Skeletal muscle satellite cell (primary cell): ENCODE data around the gene KAT7.
"Not testable (repeated sequence)": the region's sequence is repeated elsewhere in the genome, so short reads cannot be mapped to it uniquely, and the experiment has no call there.

ENCODE experiments used
- H3K27me3 ChIP-seq: 2 replicates; pipeline ENCODE4 v1.7.0; 2013; ENCODE audit warnings: low read length; ENCODE audit not compliant: control insufficient read depth, insufficient read depth
- H3K36me3 ChIP-seq: 2 replicates; pipeline ENCODE4 v1.7.0; 2013; ENCODE audit warnings: mild to moderate bottlenecking, control low read depth, low read length; ENCODE audit not compliant: insufficient read depth
- H3K4me1 ChIP-seq: 2 replicates; pipeline ENCODE4 v1.7.0; 2013; ENCODE audit warnings: low read length; ENCODE audit not compliant: control insufficient read depth, insufficient read depth
- H3K4me2 ChIP-seq: 2 replicates; pipeline ENCODE4 v1.7.0; 2013; ENCODE audit warnings: mild to moderate bottlenecking, low read length
- H3K4me3 ChIP-seq: 2 replicates; pipeline ENCODE4 v1.7.0; 2013; ENCODE audit warnings: low read length
- H3K9ac ChIP-seq: 2 replicates; pipeline ENCODE4 v1.7.0; 2013; ENCODE audit warnings: mild to moderate bottlenecking, low read depth, low read length, moderate library complexity
- H3K9me3 ChIP-seq: replicated peaks from 2 replicates; pipeline ENCODE4 v1.7.0; 2013; ENCODE audit warnings: mild to moderate bottlenecking, control low read depth, low read length

The KAT7 gene

DNA sequence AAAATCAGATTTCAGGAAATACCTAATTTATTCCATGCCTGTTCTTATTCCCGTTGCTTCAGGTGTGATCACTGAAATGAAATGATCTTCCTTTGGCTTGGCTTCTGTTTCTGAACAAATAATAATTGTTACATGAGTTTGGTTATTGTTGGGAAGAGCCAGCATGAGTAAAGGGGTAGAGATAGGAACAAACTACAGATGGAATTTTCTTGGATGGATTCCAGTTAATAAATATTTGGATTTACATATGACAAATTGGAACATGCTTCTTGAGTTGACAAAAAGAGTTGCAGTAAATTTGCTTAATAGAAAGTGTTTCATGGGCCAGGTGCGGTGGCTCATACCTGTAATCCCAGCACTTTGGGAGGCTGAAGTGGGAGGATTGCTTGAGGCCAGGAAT, 31.2 kb downstream of the KAT7 start:
- Histone ChIP-seq H3K9me3 (no peaks in the 10 kb centered on the region), H3K4me2 (no peak overlapping the region), H3K4me3 (no peak overlapping the region), H3K36me3 (peaks cover 57% of the 10 kb centered on the region), H3K4me1 (peaks cover 13% of the 10 kb centered on the region), H3K9ac (no peak overlapping the region), H3K27me3 (no peaks in the 10 kb centered on the region)

DNA sequence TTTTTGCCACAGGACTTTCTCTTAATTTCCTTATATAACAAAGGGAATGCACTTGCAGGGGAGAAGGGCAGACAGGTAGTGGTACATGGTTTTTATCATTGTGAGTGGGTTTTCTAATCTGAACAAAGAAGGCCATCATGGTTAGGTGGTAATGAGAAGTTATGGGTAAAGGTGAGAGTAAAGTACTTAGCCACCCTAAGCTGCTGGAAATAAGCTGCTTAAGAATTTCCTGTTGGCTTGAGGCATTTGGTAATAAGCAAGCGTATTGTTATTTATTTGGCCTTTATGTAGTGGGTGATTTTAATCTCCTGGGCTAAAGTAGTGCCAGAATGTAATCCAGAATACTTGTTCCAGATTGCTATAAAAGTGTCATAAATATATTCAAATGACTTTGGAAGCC, 32.3 kb downstream of the KAT7 start:
- no peak overlapping the region for H3K4me3 ChIP-seq
- H3K4me2 ChIP-seq = no peak overlapping the region
- peaks cover 59% of the 10 kb centered on the region for H3K36me3 ChIP-seq

DNA sequence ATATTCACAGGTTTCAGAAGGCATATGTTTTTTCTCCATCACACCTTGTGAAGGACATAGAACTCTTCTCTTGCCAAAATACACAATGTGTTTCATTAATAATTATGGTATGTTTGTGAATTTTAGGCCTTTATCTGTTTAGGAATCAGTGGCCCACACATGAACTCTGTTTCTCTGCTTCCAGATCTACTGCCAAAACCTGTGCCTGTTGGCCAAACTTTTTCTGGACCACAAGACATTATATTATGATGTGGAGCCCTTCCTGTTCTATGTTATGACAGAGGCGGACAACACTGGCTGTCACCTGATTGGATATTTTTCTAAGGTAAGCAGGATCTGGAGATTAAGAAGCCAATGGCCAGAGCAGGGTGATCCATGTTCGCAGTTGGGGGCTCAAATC, 33.0 kb downstream of the KAT7 start:
- no peaks in the 10 kb centered on the region for H3K9me3 ChIP-seq
- no peak overlapping the region for H3K4me3 ChIP-seq
- no peaks in the 10 kb centered on the region for H3K27me3 ChIP-seq
- H3K9ac ChIP-seq = no peak overlapping the region
- peaks cover 66% of the 10 kb centered on the region for H3K36me3 ChIP-seq
- H3K4me2 ChIP-seq = no peak overlapping the region
- H3K4me1 ChIP-seq = peaks cover 13% of the 10 kb centered on the region

More for the DNA sequence above, 32.3 kb downstream of the KAT7 start:
- Histone ChIP-seq H3K27me3 (no peaks in the 10 kb centered on the region), H3K9ac (no peak overlapping the region), H3K4me1 (peaks cover 13% of the 10 kb centered on the region), H3K9me3 (no peaks in the 10 kb centered on the region)

DNA sequence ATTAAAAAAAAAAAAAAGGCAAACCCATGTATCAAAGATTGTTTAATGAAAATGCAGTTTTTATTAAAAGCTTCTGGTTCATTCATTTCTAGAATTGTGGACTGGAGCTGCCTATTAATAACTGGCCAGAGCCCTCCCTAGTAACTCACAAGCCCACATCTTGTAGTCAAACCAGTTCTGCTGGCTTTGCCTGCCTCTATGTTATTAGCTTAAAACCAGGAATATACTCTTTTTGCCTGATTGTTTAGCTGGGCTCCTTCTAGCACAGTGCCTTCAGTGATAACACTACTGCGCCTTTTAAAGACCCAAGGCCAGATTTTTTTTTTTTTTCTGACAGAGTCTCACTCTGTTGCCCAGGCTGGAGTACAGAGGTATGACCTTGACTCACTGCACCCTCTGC, 33.4 kb downstream of the KAT7 start:
- Histone ChIP-seq H3K4me1 (peaks cover 13% of the 10 kb centered on the region), H3K27me3 (no peaks in the 10 kb centered on the region), H3K9me3 (no peaks in the 10 kb centered on the region), H3K9ac (no peak overlapping the region), H3K4me2 (no peak overlapping the region), H3K4me3 (no peak overlapping the region), H3K36me3 (peaks cover 68% of the 10 kb centered on the region)

DNA sequence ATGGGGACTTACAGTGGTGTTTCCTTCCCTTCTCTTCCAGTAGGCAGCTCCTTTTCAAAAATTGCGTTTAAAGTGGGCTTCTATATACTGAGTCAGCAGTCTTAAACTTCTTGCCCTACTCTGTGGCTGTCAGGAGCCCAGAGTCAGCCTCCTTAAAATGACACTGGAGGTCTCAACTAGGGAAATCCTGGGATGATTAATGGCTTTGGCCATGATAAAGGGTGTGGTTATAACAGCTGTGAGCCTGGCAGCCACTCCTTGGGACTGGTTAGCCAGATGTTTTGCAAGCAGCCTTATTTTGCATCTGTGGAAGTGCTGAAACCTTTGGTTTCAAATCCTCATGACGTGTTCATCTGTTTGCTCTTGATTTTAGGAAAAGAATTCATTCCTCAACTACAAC, 34.3 kb downstream of the KAT7 start:
- no peak overlapping the region for H3K9ac ChIP-seq
- no peaks in the 10 kb centered on the region for H3K9me3 ChIP-seq
- H3K4me1 ChIP-seq = peaks cover 13% of the 10 kb centered on the region
- H3K4me2 ChIP-seq = no peak overlapping the region
- no peak overlapping the region for H3K4me3 ChIP-seq
- H3K36me3 ChIP-seq = peaks cover 69% of the 10 kb centered on the region
- no peaks in the 10 kb centered on the region for H3K27me3 ChIP-seq

DNA sequence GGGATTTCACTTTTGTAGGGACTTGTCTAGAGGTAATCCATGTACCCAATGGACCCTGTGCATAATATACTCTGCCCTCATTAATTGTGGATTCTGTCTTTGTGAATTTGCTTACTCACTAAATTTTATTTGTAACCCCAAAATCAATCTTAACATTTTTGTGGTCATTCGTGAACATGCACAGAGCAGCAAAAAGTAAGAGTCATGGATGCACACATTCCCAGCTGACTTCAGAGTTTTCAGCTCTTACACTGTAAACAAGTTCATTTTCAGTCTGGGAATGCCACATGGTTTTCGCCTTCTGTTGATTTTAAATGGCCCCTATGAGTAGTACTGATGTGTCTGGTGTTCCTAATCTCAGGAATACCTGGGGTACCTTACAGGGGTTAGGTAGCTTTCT, 35.1 kb downstream of the KAT7 start:
- Histone ChIP-seq H3K27me3 (no peaks in the 10 kb centered on the region), H3K4me2 (no peak overlapping the region), H3K9me3 (no peaks in the 10 kb centered on the region)

DNA sequence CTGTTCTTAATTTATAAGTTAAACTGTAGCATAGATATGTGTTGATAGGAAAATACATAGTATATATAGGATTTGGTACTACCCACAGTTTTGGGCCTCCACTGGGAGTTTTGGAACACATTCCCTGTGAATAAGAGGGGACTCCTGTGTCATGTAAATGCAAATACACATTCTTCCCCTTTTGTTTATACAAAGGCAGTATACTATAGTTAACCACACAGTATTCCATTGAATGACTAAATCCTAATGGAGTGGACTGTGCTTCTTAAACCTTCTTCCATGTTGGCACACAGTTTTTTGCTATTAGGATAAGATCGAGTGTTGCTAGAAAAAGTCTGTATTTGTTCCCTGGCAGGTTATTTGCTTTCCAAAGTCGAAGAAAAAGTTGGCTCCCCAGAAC, 37.2 kb downstream of the KAT7 start:
- Histone ChIP-seq H3K27me3 (no peaks in the 10 kb centered on the region), H3K4me2 (no peak overlapping the region), H3K9ac (no peak overlapping the region), H3K36me3 (peaks cover 68% of the 10 kb centered on the region), H3K4me3 (no peak overlapping the region), H3K9me3 (no peaks in the 10 kb centered on the region), H3K4me1 (peaks cover 23% of the 10 kb centered on the region)

More for the DNA sequence above, 35.1 kb downstream of the KAT7 start:
- H3K4me3 ChIP-seq = no peak overlapping the region
- H3K36me3 ChIP-seq = peaks cover 66% of the 10 kb centered on the region
- peaks cover 17% of the 10 kb centered on the region for H3K4me1 ChIP-seq
- H3K9ac ChIP-seq = no peak overlapping the region

DNA sequence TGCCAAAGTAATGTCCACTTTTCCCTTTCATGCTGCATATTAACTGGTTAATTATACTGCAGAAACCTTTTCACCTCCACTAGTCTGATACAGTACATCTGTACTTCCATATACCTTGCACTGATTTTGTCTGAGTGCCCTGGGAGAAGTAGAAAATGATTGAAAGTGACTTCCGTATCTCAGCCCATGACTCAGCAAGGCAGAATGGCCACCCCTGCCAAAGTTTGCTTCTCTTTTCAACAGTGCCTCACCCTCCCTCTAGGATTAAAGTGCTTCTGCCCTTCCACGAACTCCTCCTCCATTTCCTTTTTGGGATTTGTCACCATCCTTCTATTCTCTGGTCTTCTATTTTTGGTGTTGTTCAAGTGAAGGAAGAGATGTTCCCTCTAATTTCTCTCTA, 39.8 kb downstream of the KAT7 start:
- H3K9me3 ChIP-seq, H3K9ac ChIP-seq, H3K4me3 ChIP-seq, H3K4me2 ChIP-seq, H3K27me3 ChIP-seq: not testable (repeated sequence)
- H3K4me1 ChIP-seq = peaks cover 17% of the 10 kb centered on the region
- H3K36me3 ChIP-seq = peaks cover 55% of the 10 kb centered on the region

DNA sequence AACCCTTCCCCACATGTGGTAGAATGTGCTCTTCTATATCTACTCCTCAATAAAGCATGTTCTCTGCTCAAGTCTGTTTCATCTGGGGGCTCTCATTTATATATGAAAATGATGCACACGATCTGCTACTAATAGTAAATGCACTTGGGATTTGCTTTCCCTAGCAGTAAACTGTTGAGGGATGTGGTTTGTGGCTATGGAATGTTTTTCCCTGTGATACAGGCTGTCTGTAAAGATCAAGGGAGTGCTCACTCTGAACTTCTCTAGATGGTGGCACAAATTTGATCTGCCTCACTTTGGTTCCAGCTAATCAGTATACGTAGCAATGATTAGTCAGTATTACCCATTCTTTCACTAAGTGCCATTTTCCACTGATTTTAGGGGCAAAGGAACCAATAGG, 40.5 kb downstream of the KAT7 start:
- H3K4me3 ChIP-seq = no peak overlapping the region
- peaks cover 55% of the 10 kb centered on the region for H3K36me3 ChIP-seq
- H3K27me3 ChIP-seq = no peaks in the 10 kb centered on the region
- H3K4me1 ChIP-seq = peaks cover 12% of the 10 kb centered on the region
- no peak overlapping the region for H3K4me2 ChIP-seq
- H3K9me3 ChIP-seq = no peaks in the 10 kb centered on the region
- H3K9ac ChIP-seq = no peak overlapping the region

DNA sequence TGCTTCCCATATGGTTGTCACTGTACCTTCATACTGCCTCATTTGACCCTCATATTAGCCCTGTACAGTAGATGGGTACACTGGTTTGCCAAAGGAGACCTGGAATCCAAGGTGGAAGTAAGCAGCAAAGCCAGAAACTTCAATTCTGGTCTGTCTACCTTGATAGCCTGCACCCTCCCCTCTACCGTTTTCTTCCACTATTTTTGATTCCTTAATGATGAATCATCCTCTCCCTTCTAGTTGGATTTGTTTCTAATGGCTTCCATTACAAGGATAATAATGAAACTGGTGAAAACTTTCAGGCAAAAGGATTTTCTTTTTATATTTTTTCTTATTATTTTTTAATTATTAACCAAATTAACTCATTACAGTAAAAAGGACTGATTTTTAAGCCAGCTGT, 42.1 kb downstream of the KAT7 start:
- no peak overlapping the region for H3K4me2 ChIP-seq
- no peak overlapping the region for H3K9ac ChIP-seq
- no peak overlapping the region for H3K4me3 ChIP-seq
- H3K9me3 ChIP-seq = no peaks in the 10 kb centered on the region
- H3K36me3 ChIP-seq = peaks cover 57% of the 10 kb centered on the region
- no peaks in the 10 kb centered on the region for H3K27me3 ChIP-seq
- peaks cover 16% of the 10 kb centered on the region for H3K4me1 ChIP-seq

DNA sequence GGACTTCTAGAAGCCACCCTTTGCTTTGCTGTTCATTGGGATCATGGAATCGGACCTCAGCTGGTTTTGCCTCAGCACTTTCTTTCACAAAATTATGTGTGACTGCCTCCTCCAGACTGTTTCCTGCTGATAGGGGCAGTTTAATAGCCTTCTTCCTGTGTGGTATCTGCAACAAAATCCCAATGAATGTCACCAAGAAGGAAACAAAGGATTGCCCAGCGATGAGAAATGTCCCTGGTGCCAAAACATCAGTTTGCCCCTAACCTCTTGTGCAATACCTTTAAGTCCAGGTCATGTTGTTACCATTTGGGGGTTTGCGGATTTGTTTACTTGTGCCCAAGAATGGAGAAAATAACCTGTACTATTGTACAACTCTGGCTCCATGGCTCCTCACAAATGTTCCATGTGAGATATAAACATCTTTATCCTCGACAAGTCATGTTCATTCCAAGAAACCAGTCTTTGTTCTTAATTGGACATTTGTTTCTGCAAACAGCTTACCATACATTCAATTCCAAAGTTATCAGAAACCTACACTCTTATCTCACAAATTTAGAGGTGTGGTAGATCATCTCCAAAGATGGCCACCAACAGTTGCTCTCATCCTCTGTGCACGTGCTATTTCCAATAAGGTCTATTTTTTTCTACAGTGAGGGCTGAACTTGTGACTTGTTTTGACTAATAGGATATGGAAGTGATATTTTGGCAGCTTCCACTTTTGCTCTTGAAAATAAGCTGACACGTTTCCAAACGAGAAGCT, 44.5 kb downstream of the KAT7 start:
- Histone ChIP-seq H3K4me1 (peaks cover 25% of the 10 kb centered on the region), H3K9ac (no peak overlapping the region), H3K36me3 (peaks cover 34% of the 10 kb centered on the region), H3K4me3 (no peak overlapping the region), H3K27me3 (no peaks in the 10 kb centered on the region), H3K4me2 (no peak overlapping the region), H3K9me3 (no peaks in the 10 kb centered on the region)

DNA sequence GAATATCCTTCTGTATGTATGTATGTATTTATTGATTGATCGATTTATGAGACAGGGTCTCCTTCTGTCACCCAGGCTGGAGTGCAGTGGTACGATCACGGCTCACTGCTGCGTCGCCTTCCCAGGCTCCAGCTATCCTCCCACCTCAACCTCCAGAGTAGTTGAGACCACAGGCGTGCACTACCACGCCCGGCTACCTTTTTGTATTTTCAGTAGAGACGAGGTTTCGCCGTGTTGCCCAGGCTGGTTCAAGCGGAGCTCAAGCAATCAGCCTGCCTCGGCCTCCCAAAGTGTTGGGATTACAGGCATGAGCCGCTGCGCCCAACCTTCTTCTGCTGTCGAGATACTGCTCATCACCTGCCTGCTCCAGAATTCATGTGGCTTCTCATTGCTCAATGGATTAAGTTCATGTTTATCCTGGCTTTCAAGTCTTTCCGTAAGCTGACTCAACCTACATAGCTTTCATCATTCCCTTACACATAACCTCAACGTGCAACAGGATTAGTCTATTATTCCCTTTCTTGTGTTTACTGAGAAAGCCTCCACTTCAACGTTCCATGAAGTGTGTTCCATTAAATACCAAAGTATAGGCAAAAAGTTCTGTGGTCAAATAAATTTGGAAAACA, 45.8 kb downstream of the KAT7 start:
- Histone ChIP-seq H3K36me3 (peaks cover 30% of the 10 kb centered on the region), H3K9me3 (no peaks in the 10 kb centered on the region), H3K27me3 (no peaks in the 10 kb centered on the region), H3K4me3 (no peak overlapping the region), H3K9ac (no peak overlapping the region), H3K4me2 (no peak overlapping the region), H3K4me1 (peaks cover 23% of the 10 kb centered on the region)
